Hindlimb muscle (tissue), 1 donor: ENCODE data around the gene SPRING1. TPM values are rescaled to one million over a fixed set of nuclear protein-coding genes. Genes with fewer than 3 reads are reported as not detected.

Source experiments
- polyA plus RNA-seq: library from polyadenylated mRNA; unstranded; fragments of 120-200 nt; gene quantifications from one replicate; pipeline ENCODE4 v1.2.1, GENCODE V29; 2013; ENCODE audit not compliant: insufficient read length

SPRING1 gene
- polyA plus RNA-seq, 1 donor = 14.3 TPM

Other genes with a start within 250 kb of the SPRING1 start
- gene MAP1LC3B2, start 178.7 kb downstream of the SPRING1 start, polyA plus RNA-seq = 5.5 TPM
- 1.1 TPM for gene RNFT2, start 246 bp upstream of the SPRING1 start, polyA plus RNA-seq
- gene HRK, start 143.4 kb upstream of the SPRING1 start, polyA plus RNA-seq = 0.30 TPM
- 16.3 TPM for gene FBXW8, start 172.9 kb upstream of the SPRING1 start, polyA plus RNA-seq